A549 treated with AZD2906 at 1 μM for 4 hours (cell line): ENCODE measurements around the gene OR1D5. TPM values are rescaled to one million over a fixed set of nuclear protein-coding genes. Genes with fewer than 3 reads are reported as not detected.

ENCODE experiments used
- total RNA-seq: library from RNA; stranded (reverse); fragments of 200-300 nt; extraction: Qiagen RNA extraction; gene quantifications from 5 replicates; pipeline ENCODE4 v1.2.3, GENCODE V29; 2022

Gene OR1D5, protein sequence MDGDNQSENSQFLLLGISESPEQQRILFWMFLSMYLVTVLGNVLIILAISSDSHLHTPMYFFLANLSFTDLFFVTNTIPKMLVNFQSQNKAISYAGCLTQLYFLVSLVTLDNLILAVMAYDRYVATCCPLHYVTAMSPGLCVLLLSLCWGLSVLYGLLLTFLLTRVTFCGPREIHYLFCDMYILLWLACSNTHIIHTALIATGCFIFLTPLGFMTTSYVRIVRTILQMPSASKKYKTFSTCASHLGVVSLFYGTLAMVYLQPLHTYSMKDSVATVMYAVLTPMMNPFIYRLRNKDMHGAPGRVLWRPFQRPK
- total RNA-seq = not detected in 5 replicates

DNA sequence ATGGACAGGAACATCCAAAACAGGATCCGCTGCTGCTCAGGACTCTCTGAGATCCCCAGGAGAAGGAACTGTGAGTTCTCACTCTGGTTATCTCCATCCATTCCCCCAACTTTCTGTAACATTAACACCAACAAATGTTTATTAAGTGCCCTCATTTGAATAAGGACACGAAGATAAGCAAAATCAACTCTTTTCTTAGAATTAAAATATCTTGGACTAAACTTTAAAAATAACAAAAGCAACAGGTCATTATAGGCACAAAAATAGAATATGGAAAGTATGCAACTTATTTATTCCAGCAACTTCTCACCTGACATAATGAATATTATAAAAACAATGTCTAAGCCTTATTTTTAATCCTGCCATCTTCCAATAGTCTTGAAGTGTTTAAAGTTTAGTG, at the start of gene OR1D5:
Gene OR1D5 (minus strand): TSS at position 101 of the 400 bp plus-strand sequence. CDS start 0 bp downstream, at position 101.

DNA sequence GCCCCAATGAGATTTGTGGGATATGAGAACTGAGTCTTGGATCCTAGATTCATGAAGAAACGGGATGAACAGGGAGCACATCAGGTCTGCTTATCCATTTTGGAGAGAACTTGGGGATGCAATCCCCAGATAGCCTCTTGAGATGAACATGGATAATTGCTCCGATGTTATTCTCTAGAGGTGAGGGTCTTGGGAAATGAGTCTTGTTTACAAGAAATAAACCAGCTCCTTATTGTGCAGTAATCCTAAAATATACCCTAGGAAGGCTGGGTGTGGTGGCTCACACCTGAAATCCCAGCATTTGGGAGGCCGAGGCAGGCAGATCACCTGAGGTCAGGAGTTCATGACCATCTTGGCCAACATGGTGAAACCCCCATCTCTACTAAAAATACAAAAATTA, 40.9 kb upstream of the OR1D5 start, which contains the start of gene OR1D2:
Gene OR1D2 (minus strand): TSS at position 101 of the 400 bp plus-strand sequence. CDS start 11,426 bp downstream, outside the sequence.

Other genes starting within 250 kb of the OR1D5 start
- not detected in 5 replicates for gene OR1D2, start 40.8 kb upstream of the OR1D5 start, total RNA-seq
- not detected in 5 replicates for gene OR1G1, start 63.9 kb upstream of the OR1D5 start, total RNA-seq
- gene OR1A2, start 133.9 kb upstream of the OR1D5 start, total RNA-seq = not detected in 5 replicates
- not detected in 5 replicates for gene OR1A1, start 144.1 kb upstream of the OR1D5 start, total RNA-seq
- not detected in 5 replicates for gene OR3A1, start 234.8 kb upstream of the OR1D5 start, total RNA-seq